HG02623 (cell line): Measurements from ENCODE around the gene ACKR1.

Experiments
- ATAC-seq: cut with Tn5 transposase; IDR thresholded peaks from one replicate; pipeline ENCODE4 v1.9.1; 2021; ENCODE audit warnings: moderate library complexity; ENCODE audit not compliant: unreplicated experiment

The ACKR1 gene

GRCh38 chr1:159187033-159187432, 17.6 kb upstream of the ACKR1 start:
- ATAC-seq = no peak

DNA sequence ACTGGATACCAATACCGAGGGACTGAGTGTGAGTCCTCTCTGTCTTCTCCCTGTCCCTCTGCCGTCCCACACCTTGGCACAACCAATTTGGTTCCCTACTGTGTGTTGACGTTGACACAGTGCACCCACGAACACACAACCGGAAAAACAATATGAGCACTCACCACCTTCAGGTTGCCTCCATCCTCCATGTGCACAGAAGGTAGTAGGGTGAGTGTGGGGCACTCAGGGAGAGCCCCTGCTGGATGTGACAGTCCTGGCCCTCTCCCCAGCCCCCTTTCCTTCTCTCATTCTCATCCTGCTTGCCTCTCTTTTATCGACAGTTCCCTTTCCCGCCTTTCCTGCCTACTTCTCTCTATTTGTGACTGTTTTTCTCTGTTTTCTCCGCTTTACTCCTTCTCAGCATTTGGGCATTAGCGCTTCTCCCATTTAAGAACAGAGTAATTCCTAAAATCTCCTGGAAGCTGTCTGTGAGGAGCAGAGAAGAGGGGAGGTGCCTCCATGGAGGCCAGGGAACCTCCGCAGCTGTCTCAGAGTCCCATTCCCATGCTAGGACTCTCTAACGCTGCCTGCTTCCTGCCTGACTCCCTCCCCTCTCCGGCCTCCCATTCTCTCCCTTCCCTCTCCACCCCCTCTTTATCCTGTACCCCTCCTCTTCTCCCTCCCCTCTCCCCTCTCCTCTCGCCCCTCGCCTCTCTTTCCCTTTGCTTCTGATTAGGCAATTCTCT, 16.9 kb upstream of the ACKR1 start:
- ATAC-seq = peak; percentile 14

- peak; percentile 87 for ATAC-seq
Measured at GRCh38 chr1:159188375-159188788, 16.3 kb upstream of the ACKR1 start.

DNA sequence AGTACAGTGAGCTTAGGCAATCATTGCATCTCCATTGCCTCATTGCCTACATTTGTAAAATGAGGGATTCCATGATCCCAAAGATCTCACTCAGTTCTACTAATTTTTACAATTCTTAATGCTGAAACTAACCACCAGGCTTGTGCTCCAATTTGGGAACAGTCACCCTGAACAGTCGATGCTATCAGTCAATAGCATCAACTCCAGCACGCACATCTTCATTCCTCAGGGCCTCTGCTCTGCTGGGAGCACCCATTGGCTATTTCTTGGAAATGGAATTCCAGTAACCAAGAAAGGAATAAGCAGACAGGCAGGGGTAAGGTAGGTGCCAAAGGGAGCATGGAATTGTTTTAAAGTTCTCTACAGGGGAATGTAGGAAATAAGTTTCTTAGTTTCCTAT, 14.2 kb upstream of the ACKR1 start:
- ATAC-seq = no peak

- no peak for ATAC-seq
Measured at GRCh38 chr1:159196543-159196942, 8.1 kb upstream of the ACKR1 start.

GRCh38 chr1:159197561-159198557, 6.8 kb upstream of the ACKR1 start:
- peak; percentile 86 for ATAC-seq

GRCh38 chr1:159199901-159200300, 4.8 kb upstream of the ACKR1 start:
- ATAC-seq = no peak

DNA sequence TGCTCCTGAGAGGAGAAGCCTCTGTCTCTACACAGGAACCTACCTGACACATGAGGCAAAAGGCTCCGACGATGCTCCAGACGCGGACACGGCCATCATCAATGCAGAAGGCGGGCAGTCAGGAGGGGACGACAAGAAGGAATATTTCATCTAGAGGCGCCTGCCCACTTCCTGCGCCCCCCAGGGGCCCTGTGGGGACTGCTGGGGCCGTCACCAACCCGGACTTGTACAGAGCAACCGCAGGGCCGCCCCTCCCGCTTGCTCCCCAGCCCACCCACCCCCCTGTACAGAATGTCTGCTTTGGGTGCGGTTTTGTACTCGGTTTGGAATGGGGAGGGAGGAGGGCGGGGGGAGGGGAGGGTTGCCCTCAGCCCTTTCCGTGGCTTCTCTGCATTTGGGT, 3.9 kb upstream of the ACKR1 start:
- ATAC-seq = no peak

- no peak for ATAC-seq
Measured at GRCh38 chr1:159201642-159202041, 3.0 kb upstream of the ACKR1 start.

- ATAC-seq = no peak
Measured at GRCh38 chr1:159203610-159204009, 1.1 kb upstream of the ACKR1 start.

- ATAC-seq = no peak
Measured at GRCh38 chr1:159205225-159205624, 550 bp downstream of the ACKR1 start.

GRCh38 chr1:159206110-159206509, 1.4 kb downstream of the ACKR1 start:
- ATAC-seq = no peak

DNA sequence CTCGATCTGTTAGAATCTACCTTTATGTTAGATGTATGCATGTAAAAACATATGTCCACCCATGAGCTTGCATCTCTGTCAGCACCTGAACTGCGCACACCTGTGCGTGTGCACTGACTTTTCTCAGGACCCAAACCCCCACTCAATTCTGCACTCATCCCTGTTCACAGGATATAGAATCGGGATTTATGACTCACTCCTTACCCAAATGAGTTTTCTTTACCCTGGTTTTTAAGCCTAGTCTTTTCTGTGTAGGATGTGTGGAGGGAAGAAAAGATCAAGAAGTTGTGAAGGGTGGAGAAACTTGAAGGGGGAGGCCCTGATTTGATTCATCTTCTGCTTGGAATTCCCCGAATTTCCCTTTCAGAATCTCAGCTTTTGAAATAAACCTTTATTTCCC, 2.4 kb downstream of the ACKR1 start:
- ATAC-seq = no peak

GRCh38 chr1:159207774-159208173, 3.1 kb downstream of the ACKR1 start:
- ATAC-seq = no peak

DNA sequence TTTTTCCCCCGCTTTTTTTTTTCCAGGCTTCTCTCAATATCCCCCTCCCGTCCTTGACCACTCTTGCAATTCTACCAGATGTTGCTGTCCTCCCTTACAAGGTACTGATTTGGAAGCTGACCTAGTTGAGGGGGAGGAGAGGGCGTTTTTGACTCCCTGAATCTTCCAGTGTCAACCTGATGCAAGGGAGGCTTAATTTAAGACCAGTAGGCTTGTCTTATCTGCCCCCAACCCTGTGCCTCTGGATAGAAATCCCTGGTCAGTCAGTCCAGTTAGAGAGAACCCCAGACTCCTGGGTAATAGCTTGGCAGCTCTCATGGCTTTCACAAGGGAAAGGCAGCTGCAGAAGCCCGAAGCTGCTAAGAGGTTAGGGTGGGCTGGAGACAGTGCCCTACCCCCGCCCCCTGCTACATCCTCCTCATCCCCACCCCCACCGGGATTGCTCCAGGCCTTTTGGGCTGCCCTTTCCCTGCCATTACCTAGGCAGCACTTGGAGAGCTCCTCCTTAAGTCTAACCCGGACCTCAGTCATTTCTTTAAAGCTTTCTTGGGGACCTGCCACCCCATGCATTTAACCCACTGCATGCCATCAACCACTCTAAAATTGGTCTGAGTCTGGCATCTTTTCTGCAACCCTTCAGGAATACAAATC, 3.6 kb downstream of the ACKR1 start:
- ATAC-seq = no peak

DNA sequence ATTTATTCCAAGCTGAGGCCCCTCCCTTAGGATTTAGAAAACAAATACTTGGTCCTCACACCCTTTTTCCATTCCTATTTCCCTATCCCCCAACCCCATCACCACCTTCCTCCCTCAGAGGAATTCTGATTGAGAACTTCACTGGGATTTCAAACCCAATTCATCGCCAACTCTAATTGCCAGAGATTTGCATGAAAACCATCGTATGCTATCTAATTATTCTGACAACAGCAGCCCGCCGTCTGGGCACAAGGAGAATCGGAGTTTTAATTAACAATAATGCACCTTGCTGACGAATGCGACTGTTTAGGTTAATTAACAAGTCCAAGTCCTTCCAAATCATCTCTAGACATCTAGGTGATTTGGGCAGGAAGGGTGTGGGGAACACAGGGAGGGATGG, 4.4 kb downstream of the ACKR1 start:
- no peak for ATAC-seq

DNA sequence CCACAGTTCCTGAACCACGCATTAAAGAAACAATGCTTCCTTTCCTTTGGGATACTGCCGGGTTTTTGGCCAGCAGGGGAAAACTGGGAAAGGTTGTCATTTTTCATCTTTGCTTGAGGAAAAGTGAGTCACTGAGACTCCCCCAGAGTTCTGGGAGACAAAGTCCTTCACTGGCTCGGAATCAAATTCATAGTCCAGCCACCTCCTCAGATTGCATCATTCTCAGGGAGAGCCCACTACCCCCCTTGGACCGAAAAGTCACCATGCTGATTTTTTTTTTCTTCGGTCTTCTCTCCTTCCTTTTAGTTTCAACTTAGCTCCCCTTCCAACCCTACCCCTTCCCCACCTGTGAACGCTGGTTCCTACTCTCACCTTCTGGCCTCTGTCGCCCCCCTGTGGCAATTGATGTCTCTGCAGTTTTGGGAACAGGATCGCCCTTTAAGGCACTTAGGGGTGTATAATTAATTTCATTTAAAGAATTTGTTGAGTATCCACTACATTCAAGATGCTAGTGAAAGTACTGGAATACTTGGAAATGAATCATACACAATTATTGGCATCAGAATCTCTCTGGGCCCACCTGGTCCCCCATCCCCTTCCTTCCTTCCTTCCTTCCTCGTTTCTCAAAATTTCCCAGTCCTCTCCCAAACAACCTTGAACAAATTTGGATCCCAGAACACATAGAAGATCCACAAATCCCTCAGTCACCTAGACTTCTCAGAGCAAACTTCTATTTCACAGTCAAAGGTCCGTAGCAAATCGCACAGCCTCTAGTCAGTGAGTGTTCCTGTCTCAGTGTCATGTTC, 6.9 kb downstream of the ACKR1 start:
- no peak for ATAC-seq

DNA sequence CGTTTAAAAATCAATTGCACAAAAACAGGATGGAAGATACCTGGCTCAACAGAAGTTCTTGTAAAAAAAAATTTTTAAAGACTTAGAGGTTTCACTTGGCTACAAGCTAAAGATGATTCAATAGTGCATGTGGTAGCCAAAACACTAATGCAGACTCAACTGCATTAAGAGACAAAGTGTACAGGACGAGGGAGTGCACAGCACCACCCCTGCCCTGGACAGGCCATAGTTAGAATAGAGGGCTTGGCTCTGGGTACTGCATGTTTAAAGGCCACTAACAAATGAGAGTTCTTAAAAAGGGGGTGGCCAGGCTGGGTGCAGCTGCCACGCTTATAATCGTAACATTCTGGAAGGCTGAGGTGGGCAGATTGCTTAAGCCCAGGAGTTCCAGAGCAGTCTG, 7.9 kb downstream of the ACKR1 start:
- ATAC-seq = no peak

DNA sequence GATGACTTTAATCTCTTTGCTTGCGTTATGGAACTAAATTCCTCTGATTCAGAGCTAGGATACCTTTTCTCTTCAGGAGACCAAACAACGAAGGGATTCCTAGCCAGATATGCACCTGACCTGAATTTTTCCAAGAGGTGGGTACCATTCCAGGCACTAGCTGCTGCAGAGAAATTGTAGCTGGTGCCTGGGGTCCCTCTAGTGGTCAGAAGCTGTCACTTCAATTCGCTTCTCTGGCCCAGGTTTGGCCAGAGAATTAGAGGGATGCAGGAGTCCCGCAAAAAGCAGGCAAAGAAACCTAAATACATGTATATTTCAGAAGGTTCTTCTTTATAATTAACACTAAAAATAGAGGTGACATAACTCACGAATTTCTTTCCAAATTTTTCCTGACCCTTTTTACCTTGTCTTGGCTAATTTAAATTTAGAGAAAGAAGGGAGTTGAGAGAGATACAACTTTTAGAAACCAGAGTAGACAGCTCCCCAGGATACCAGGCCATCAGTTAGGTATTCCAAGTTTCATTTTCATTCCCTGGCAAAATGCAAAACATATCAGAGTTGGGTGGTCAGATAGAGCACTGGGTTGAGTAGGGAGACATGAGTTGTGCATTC, 9.6 kb downstream of the ACKR1 start:
- ATAC-seq = no peak
